Right ventricle myocardium superior (tissue), 1 donor: ENCODE measurements around the gene VAPB. TPM values are rescaled to one million over a fixed set of nuclear protein-coding genes. Genes with fewer than 3 reads are reported as not detected.

Experiments used
- ATAC-seq: fragments of 200-7000 bp; cut with Tn5 transposase; one replicate; pipeline ENCODE4 v1.9.1; 2020; ENCODE audit warnings: mild to moderate bottlenecking; ENCODE audit not compliant: poor library complexity
- DNase-seq: peaks from one replicate; pipeline ENCODE4 v3.0.0-alpha.2; 2020
- intact Hi-C: fragments of 100-400 bp; cut with DNase I; formaldehyde crosslinking; loops from one replicate; pipeline ENCODE4 v1.11.2; 2022
- total RNA-seq: library from RNA; stranded (reverse); fragmentation: NEBNext Ultra II Directional; extraction: Animal tissue kit (Norgen Biotek cat#: 25700); gene quantifications from one replicate; pipeline ENCODE4 v1.2.1, GENCODE V29; 2021
- donor health status: DM: no; HTN: yes; CAD: no; lungs with severe emphysema.

The VAPB gene
- total RNA-seq, 1 donor from 2014 or later = 66.7 TPM

DNA sequence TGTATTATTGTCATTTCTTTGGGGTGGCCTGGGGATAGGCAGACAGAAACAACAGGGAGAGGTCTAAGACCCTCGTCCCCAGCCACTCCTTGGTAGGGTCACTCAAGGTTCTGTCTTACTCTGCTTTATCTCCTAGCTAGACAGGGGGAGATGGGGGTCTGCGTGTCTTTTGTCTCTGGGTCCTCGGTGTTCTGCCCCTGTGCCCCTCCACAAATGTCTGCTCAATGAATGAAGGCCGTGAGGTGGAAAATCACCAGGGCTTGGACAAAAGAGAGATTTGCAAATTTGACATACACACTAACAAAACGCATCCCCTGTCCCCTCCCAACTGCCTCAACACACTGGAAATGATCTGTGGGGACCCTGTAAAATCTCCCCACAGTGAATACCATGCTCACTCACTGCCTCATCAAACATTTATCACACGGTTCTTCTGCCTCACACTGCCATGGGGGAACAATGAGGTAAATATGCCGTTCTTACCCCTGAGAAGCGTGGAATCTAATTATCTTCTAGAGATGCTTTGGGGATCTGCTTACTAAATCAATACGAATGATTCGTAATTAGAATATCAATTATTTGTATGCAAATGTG lies 13.2 kb upstream of the VAPB start:
- DNase-seq = no peak
- intact Hi-C loops = no loop called here

DNA sequence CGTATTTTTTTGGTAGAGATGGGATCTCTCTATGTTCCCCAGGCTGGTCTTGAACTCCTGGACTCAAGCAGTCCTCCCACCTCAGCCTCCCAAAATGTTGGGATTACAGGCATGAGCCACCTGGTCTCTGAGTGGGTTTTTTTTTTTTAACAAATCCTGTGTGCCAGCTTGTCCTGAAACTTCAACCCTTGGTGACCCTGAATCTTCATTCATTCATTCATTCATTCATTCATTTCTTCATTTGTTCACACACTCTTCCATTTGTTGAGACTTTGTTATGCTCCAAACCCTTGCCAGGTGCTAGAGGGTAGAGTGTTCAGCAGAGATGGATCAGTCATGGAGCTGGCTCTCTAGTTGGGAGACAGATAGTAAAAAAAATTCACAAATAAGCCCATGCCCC lies 12.0 kb upstream of the VAPB start:
- intact Hi-C loops = no loop called here
- DNase-seq (no peak), ATAC-seq (no peak)

More for the DNA sequence above, 13.2 kb upstream of the VAPB start:
- no peak for ATAC-seq

DNA sequence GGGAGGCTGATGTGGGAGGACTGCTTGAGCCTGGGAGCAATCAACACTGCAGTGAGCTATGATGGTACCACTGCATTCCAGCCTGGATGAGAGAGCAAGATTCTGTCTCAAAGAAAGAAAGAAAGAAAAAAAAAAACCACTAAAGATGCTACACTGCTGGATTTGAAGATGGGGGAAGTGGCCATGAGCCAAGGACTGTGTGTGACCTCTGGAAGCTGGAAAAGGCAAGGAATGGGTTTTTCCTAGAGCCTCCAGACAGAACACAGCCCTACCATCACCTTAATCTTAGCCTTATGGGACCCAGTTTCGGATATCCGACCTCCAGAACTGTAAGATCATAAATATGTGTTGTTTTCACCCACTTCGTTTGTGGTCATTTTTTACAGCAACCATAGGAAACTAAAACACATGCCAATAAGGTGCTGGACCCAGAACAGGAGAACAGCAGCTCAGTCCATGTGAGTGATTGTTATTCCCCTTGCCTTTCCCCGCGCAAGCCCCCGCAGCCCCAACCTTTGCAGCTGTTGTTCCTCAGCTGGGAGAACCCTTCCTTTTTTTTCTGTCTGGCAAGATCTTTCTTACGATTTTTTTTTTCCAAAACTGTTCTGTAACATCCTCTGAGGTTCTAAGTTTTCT lies 11.1 kb upstream of the VAPB start:
- ATAC-seq = no peak
- intact Hi-C loops = no loop called here
- DNase-seq = no peak

DNA sequence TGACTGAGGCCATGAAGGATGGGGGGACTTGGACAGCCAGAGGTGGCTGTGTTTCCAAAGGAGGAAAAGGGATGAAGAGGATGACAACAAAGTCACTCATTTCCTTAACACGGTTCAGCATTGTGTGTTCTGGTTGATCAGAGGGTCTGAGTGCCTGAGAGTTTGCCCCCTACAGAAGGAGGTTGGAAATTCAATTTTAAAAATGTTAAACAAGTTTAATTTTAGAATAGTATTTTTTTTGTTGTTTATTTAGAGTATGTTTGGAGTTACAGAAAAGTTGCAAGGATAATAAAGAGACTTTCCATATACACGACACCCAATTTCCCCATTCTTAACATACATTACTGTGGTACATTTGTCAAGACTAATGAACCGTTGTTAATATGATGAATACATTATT lies 10.3 kb upstream of the VAPB start:
- intact Hi-C loops = no loop called here
- no peak for DNase-seq
- ATAC-seq = no peak

DNA sequence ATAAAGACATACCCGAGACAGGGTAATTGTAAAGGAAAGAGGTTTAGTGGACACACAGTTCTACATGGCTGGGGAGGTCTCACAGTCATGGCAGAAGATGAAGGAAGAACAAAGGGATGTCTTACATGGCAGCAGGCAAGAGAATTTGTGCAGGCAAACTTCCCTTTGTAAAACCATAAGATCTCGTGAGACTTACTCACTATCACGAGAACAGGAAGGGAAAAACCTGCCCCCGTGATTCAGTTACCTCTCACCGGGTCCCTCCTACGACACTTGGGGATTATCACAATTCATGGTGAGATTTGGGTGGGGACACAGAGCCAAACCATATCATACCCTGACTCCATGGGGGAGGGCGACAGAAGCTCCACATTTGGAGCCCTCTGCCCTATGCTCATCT lies 7.4 kb upstream of the VAPB start:
- intact Hi-C loops = loop anchor here (10.0 kb wide), 1 partner anchor 67 kb away; no protein-coding TSS in a partner anchor

DNA sequence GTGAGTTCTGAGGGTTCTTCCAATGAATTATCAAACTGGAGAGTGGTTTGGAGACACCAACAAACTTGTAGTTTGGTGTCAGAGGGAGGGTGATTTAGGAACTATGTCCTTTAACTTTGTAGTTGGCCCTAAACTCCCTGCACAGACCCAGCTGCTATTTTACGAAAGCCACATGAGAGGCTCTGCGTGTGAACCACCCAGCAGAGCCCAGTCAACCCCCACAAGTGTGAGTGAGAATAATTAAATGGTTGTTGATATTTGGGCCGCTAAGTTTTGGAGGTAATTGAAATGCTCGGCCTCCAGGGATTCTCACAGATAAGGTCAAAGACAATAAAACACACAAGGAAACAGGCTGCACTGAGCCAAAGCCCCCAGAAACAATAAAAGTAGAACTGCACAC lies 6.9 kb upstream of the VAPB start:
- intact Hi-C loops = loop anchor here (10.0 kb wide), 1 partner anchor 67 kb away; no protein-coding TSS in a partner anchor
- no peak for DNase-seq
- ATAC-seq = no peak

More for the DNA sequence above, 7.4 kb upstream of the VAPB start:
- no peak for ATAC-seq
- DNase-seq = no peak

DNA sequence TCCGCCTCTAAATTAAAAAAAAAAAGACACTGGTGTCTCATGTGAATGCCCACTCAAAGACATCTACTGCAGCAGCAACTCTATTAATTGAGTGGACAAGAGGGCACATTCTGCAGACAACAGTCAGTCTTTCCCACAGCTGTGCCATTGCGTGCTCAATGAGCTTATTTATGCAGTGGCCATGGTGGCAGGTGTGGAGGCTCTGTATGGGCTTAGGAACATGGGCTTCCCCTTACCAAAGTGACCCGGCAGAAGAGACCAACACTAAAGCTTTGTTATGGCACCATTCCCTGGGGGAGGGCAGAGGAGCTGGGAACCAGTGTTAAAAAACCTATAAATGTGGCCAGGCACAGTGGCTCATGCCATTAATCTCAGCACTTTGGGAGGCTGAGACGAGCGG lies 4.2 kb upstream of the VAPB start:
- DNase-seq = no peak
- ATAC-seq = no peak
- intact Hi-C loops = loop anchor here (10.0 kb wide), 1 partner anchor 70 kb away; no protein-coding TSS in a partner anchor

DNA sequence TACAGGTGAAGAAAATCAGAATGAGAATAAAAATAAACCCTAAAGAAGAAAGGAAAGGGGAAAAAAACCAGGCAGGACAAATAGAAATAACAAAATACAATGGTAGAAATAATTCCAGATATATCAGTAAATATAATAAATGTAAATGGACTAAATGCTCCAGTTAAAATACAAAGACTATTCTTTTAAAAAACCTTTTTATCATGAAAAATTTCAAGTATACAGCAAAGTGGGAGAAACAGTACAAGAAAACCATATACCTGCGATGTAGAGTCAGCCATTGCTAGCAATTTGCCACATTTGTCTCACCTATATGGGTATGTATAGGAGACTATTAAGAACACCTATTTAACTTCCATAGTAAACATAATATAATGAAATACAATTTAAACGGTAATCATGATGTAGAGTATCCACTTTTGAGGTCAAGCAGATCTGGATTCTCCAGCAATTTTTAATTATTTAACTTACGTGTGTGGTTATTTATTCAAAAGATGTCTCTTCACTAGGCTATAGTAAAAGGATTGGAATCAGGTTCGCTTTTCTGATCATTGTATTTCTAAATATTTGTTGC lies 914 bp upstream of the VAPB start:
- DNase-seq (no peak), ATAC-seq (no peak)
- intact Hi-C loops = loop anchor here (10.0 kb wide), 1 partner anchor 73 kb away; no protein-coding TSS in a partner anchor

DNA sequence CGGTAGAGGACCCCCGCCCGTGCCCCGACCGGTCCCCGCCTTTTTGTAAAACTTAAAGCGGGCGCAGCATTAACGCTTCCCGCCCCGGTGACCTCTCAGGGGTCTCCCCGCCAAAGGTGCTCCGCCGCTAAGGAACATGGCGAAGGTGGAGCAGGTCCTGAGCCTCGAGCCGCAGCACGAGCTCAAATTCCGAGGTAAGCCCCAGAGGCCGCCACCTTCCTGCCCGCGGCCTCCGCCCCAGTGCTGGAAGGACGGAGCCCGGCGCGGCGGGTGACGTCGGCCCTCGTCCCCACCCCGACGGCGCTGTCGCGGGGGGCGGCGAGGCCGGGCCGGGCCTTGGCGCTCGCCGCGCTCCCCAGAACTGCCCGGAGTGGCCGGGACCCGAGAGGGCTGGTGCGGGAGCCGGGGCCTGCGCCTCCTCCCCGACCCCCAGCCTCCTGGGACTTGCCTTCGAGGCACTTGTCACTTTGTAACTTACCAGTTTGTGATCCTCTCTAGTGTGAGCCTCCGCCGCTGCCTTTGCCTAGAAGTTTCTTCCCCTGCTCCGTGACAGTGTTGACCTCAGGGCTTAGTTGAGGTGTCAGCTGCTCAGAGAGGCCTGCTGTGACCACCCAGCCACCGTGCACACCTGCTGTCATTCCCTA lies 417 bp downstream of the VAPB start:
- intact Hi-C loops = loop anchor here (10.0 kb wide), 1 partner anchor 75 kb away; no protein-coding TSS in a partner anchor
- no peak for DNase-seq
- ATAC-seq = peak; percentile 58

DNA sequence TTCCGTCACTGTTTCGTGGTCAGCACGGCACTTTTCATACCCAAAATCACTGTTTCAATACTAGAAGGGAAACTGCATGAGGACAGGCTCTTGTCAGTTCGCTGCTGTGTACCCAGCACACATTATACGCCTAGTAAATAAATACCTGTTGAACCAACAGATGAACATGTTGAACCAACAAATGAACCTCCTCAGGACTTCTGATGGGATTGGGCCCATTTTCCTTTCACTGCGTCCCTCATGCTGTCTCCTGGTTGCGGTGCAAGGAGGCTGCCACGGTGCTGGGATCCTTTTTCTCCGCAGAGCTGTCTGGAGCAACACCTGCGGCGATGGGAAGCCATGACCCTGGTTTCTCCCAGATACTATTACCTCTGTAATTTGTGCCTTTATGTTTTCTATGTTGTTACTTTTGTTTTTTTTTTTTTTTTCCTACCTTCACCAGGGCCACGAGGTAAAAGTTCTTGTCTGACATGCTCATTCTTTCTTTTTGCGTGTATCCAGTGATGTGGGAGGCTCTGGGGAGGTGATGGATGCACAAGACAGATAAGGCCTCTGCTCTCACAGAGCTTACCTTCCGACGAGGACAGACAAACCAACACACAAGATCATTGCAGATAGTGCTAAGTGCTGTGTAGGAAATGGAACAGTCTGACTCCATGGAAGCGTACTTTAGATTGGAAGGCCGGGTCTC lies 1.1 kb downstream of the VAPB start:
- ATAC-seq (no peak), DNase-seq (no peak)
- intact Hi-C loops = loop anchor here (10.0 kb wide), 1 partner anchor 75 kb away; no protein-coding TSS in a partner anchor

DNA sequence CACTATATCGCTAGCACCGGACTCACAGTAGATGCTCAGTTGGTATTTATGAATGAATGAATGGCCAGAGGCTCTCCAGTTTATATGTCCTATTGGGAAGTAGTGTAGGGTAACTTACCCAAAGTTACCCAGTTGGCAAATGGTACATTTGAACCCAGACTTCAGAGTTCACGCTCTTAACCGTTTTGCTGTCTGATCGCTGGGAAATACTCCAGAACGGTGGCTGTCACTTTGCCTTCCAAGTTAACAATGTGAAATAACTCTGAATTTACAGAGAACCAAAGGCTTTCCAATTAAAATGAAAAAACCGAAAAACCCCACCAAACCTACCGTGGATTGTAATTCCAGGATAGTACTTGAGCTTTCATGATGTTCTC lies 1.6 kb downstream of the VAPB start:
- DNase-seq (no peak), ATAC-seq (no peak)
- intact Hi-C loops = no loop called here

DNA sequence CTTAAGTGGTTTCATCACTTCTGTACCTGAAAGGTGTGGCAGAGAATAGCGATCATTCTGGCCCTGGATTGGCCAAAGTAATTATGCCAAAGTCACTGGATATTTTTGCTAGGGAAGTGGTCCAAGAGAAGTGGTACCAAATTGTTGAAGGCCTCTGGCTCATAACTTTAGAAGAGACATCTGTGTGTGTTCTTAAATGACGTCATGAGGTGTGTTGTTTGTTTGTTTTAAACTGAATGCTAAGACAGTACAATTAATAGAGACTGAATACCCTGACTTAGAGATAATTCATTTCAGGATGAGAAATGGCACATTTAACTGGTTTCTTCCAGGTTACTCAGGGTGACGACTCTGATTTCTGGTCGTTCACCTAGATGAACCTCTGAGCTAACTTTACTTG lies 3.3 kb downstream of the VAPB start:
- intact Hi-C loops = no loop called here
- no peak for ATAC-seq
- no peak for DNase-seq

DNA sequence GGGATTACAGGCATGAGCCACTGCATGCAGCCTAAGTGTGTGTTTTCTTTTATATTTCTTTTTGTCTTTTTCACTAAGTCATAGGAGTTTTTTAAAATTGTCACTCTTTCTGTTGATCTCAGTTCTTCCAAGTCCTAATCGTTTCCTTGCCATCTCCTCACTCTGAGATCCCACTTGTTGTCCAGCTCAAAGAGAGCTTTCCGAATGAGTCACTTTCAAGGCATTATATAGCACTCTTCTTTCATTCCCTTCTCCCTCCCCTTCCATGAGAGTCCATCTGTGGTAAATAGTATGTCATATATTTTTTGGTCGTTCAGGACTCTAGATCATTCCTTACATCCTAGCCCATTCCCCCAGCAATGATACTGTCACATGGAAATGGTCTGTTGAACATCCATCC lies 4.3 kb downstream of the VAPB start:
- intact Hi-C loops = no loop called here
- no peak for DNase-seq
- ATAC-seq = no peak

DNA sequence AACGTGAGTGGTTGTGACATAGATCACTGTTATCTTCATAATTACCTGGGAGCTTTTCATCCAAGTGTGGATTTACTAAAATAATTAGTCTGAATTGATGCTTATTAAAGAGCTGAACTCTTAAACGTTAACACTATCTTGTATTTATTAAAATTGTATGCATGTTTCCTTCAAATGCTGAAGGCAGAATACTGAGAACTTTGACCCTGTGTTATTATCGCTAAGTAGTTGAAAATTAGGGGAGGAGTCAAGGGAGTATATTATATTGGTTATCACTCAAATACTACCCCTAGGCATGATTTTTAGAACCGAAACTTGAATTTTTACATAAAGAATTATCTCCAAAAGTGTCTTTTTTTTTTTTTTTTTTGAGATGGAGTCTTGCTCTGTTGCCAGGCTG lies 5.8 kb downstream of the VAPB start:
- DNase-seq (no peak), ATAC-seq (no peak)
- intact Hi-C loops = no loop called here

DNA sequence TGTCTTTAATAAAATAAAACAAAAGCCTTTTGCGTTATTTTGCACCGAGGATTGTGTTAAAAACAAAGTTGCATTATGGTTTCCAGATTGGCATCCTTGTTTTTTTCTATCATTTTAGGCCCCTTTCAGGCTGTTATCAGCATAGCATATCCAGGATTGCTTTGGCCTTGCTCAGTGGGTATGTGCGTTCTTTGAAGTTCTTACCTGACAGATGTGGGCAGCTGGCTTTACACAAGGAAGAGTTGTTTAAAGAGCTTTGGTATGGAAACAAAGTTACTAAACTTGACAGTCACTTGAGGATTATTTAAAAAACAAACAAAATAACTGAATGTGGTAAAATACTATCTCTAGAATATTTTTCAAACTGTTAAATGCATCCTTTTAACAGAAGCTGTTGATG lies 6.6 kb downstream of the VAPB start:
- DNase-seq = no peak
- ATAC-seq = no peak
- intact Hi-C loops = no loop called here

DNA sequence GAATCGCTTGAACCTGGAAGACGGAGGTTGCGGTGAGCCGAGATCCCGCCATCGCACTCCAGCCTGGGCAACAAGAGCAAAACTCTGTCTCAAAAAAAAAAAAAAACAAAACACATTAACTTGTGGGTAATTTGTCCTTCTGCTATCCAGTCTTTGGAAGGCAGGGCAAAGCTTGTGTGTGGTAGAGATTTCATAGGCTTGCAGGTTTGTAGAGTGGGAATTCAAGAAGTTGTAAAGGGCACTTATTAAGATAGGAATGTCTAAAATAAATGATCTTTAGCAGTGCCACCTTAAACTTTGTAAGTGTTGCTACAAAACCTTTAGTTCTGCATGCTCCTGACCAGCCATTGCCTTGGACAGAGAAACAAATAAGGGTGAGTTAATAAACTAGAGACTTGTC lies 8.4 kb downstream of the VAPB start:
- DNase-seq (no peak), ATAC-seq (no peak)
- intact Hi-C loops = no loop called here

DNA sequence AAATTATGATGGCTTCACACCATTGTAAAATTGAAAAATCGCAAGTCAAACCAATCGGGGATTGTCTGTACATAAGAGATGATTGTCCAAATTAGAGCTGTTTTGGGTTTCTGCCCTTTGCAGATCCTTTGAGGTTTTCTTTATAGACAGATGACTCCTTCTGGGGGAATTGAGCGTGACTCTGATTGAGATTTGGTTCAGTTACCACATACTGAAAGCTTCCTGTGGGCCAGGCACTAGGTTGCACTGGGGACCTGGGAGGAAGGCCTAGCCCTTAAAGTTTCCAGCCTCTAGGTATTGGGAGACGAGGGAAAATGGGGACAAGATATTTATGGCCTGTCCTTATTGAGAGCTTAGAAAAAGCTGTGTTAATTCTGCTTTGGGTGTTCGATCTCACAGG lies 9.2 kb downstream of the VAPB start:
- no peak for ATAC-seq
- DNase-seq = no peak
- intact Hi-C loops = no loop called here

DNA sequence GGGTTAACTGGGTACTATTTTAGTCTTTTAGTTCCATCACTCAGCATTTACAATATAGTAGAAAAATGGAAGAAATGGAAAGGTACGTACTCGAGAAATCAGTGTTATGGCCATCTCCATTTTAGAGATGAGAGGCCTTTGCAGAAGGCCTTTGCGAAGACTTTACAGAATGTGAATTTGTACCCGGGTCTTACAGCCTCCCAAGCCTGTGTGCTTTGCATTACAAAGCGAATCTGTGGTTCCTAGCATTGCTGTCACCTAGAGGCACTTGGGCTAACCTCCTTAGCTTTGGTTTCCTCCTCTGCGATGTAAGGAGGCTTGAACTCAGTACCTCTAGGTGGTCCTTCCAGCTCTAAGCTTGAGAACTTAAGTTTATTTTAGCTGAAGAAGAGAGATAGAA lies 10.9 kb downstream of the VAPB start:
- DNase-seq = no peak
- intact Hi-C loops = no loop called here
- ATAC-seq = no peak

DNA sequence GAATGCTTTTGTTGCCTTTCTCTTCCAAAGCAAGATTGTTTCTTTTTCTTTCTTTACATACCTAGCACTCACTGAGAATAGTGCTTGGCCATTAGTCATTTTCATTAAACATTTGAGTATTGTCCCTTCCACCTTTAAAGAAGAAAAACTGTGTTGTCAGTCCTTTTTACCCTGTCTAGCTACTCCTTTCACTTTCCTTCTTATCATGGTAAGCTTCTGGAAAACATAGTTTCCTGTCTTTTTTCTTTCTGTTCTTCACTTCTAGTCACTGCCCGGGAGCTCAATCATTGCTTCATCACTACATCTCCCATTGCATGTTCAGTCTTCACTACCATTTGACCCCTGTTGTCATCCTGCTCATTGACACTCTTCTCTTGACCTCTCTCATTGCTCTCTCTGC lies 12.1 kb downstream of the VAPB start:
- DNase-seq (no peak), ATAC-seq (no peak)
- intact Hi-C loops = no loop called here
